Thoracic aorta (tissue), 2 donors: Measurements from ENCODE around the gene FUBP3. TPM values are rescaled to one million over a fixed set of nuclear protein-coding genes. Genes with fewer than 3 reads are reported as not detected.

ENCODE experiments used
- ATAC-seq: fragments of 150-250 bp; one replicate; pipeline ENCODE4 v1.8.0; 2017; ENCODE audit warnings: low read depth; ENCODE audit not compliant: insufficient number of reproducible peaks, low FRiP score
- DNase-seq: peaks from one replicate; pipeline ENCODE4 v3.0.0-alpha.2; 2020; ENCODE audit warnings: low spot score
- H3K27ac ChIP-seq, 2 donors: fragments of 200-600 bp; sonication (generic); 1 replicate in 1 of 2; 2 replicates in 1 of 2; pipeline ENCODE4 v1.5.1; 2016; ENCODE audit warnings: mild to moderate bottlenecking in 2 of 2, moderate library complexity in 2 of 2
- H3K27me3 ChIP-seq: fragments of 200-600 bp; sonication (generic); replicated peaks from 2 replicates; pipeline ENCODE4 v1.6.0; 2016; ENCODE audit warnings: mild to moderate bottlenecking; ENCODE audit not compliant: insufficient read depth
- H3K36me3 ChIP-seq: fragments of 200-600 bp; sonication (generic); one replicate; pipeline ENCODE4 v1.5.1; 2016
- H3K4me1 ChIP-seq, 2 donors: fragments of 200-600 bp; sonication (generic); 1 replicate in 1 of 2; 2 replicates in 1 of 2; pipeline versions ENCODE4 v1.5.1 to v1.6.0; 2016; ENCODE audit warnings: low read depth in 2 of 2, mild to moderate bottlenecking in 1 of 2; ENCODE audit not compliant: control insufficient read depth in 1 of 2
- H3K4me3 ChIP-seq: fragments of 200-600 bp; sonication (generic); 2 replicates; pipeline ENCODE4 v1.5.1; 2016; ENCODE audit warnings: mild to moderate bottlenecking
- H3K9me3 ChIP-seq: fragments of 200-600 bp; sonication (generic); 2 replicates; pipeline ENCODE4 v1.5.1; 2016
- CTCF ChIP-seq: fragments of 200-600 bp; sonication (generic); IDR thresholded peaks from one replicate; pipeline ENCODE4 v1.5.1; 2019; ENCODE audit warnings: antibody characterized with exemption
- total RNA-seq, 2 donors: library from RNA; depleted of rRNA; stranded (reverse); fragments of >200 nt; gene quantifications; one replicate each; pipeline versions ENCODE4 v1.1.0 to v1.2.3, GENCODE V29; 2016

The FUBP3 gene
- total RNA-seq, 2 donors from 2014 or later: 62.9 to 127 TPM

DNA sequence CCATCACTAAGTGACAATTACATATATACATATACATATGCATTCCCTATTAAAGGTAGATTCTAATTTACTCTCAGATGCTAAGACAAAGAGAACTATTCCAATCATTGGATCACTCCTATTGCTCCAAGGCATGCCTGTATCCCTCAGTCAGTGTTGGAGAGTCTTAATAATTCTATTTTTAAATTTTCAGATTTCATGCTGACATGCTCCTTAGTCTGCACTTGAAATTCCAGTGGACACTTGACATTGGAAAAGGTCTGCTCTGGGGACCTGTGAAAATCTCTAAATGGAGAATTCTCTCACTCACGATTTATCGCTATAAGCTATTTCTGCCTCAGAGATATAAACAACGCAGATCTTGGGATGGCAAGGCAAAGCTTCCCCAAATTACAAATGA lies 3.9 kb upstream of the FUBP3 start:
- no peak for TF ChIP-seq CTCF
- no peak overlapping the region for H3K4me3 ChIP-seq
- DNase-seq: no peak

GRCh38 chr9:130576176-130576575 lies 3.2 kb upstream of the FUBP3 start:
- no peak overlapping the region for H3K27ac ChIP-seq
- H3K36me3 ChIP-seq: no peaks in the 10 kb centered on the region
- H3K27me3 ChIP-seq: no peaks in the 10 kb centered on the region
- H3K9me3 ChIP-seq: no peaks in the 10 kb centered on the region
- peaks cover 18 to 20% of the 10 kb centered on the region in 2 donors for H3K4me1 ChIP-seq
- ATAC-seq (no peak), DNase-seq (no peak)
- H3K4me3 ChIP-seq: no peak overlapping the region
- no peak for TF ChIP-seq CTCF

More for the DNA sequence above, 3.9 kb upstream of the FUBP3 start:
- no peak for ATAC-seq
- no peaks in the 10 kb centered on the region for H3K27me3 ChIP-seq
- H3K36me3 ChIP-seq: no peaks in the 10 kb centered on the region
- H3K9me3 ChIP-seq: no peaks in the 10 kb centered on the region
- H3K4me1 ChIP-seq: peaks cover 13 to 14% of the 10 kb centered on the region in 2 donors
- no peak overlapping the region for H3K27ac ChIP-seq

GRCh38 chr9:130579738-130580463 lies 524 bp downstream of the FUBP3 start:
- Histone ChIP-seq H3K9me3 (no peaks in the 10 kb centered on the region), H3K4me1 (peaks cover 18 to 23% of the 10 kb centered on the region in 2 donors), H3K27ac (peak overlapping the region; percentile 85 to 88), H3K4me3 (peak overlapping the region; percentile 87), H3K27me3 (no peaks in the 10 kb centered on the region), H3K36me3 (no peaks in the 10 kb centered on the region)
- DNase-seq (no peak), ATAC-seq (no peak)
- TF ChIP-seq CTCF: no peak

DNA sequence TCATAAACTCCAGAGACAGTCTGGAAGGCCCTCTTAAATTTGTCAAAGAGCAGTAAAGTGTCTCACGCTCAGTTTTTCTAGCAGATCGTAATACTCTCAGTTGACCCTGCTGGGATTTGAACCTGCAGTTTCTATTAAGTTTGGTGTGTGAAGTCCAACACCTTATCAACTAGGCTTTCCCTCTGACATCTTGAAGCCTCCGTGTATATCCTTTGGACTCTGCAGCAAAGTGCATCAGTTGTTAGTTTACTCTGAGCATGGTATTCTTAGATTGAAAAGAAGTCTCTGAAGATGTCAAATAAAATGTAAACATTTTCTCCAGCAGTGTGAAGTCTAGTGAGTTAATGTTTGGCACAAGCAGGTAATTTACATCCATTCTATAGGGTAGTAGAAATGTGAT lies 2.4 kb downstream of the FUBP3 start:
- Histone ChIP-seq H3K27me3 (no peaks in the 10 kb centered on the region), H3K4me3 (no peak overlapping the region), H3K4me1 (peaks cover 18 to 23% of the 10 kb centered on the region in 2 donors), H3K9me3 (no peaks in the 10 kb centered on the region), H3K36me3 (no peaks in the 10 kb centered on the region), H3K27ac (no peak overlapping the region)
- DNase-seq: no peak
- TF ChIP-seq CTCF: no peak
- ATAC-seq: no peak

- ATAC-seq: no peak
- peaks cover 14 to 25% of the 10 kb centered on the region in 2 donors for H3K4me1 ChIP-seq
- no peak for TF ChIP-seq CTCF
These were observed 3.9 kb downstream of the FUBP3 start for GRCh38 chr9:130583271-130583670.

More at GRCh38 chr9:130583271-130583670, 3.9 kb downstream of the FUBP3 start:
- Histone ChIP-seq H3K36me3 (no peaks in the 10 kb centered on the region), H3K4me3 (no peak overlapping the region), H3K27ac (no peak overlapping the region), H3K9me3 (no peaks in the 10 kb centered on the region), H3K27me3 (no peaks in the 10 kb centered on the region)
- DNase-seq: no peak
